ENCODE results near the gene MXD1. TPM values are rescaled to one million over a fixed set of nuclear protein-coding genes. Genes with fewer than 3 reads are reported as not detected.
"Not testable (repeated sequence)": the region's sequence is repeated elsewhere in the genome, so short reads cannot be mapped to it uniquely, and the experiment has no call there.

MXD1 gene
- polyA plus RNA-seq, 2 of the 4 experiments (the other 2 are of a cell fraction) = 2.0 to 8.3 TPM

GRCh38 chr2:69950241-69950640 is 35.3 kb downstream of the MXD1 start:
- TF ChIP-seq EHMT2 (IDR thresholded peaks at IDR 0.05; ENCODE audit: low read depth) = no peak
- TF ChIP-seq ESRRA (IDR thresholded peaks at IDR 0.05; ENCODE audit: borderline replicate concordance, low read length) = no peak
- TF ChIP-seq TP53 (CRISPR knock-in tag; IDR thresholded peaks at IDR 0.05) = no peak
- no peak for TF ChIP-seq MAFK (IDR thresholded peaks at IDR 0.05; ENCODE audit: partially characterized antibody)
- TF ChIP-seq ELK1 (IDR thresholded peaks at IDR 0.05; ENCODE audit: low read depth, low read length) = no peak
- TF ChIP-seq KDM1A (IDR thresholded peaks at IDR 0.05; ENCODE audit: low read depth) = no peak
- no peak for TF ChIP-seq CBX2 (IDR thresholded peaks at IDR 0.05; ENCODE audit: borderline replicate concordance, low read depth)
- no peak for TF ChIP-seq CHD4 (IDR thresholded peaks at IDR 0.05; ENCODE audit: borderline replicate concordance)
- no peak for TF ChIP-seq NR3C1 (IDR thresholded peaks at IDR 0.05)
- no peak for TF ChIP-seq ZFP36 (IDR thresholded peaks at IDR 0.05; ENCODE audit: borderline replicate concordance, partially characterized antibody)
- TF ChIP-seq ZC3H11A (IDR thresholded peaks at IDR 0.05) = no peak
- no peak for TF ChIP-seq HOXA7 (CRISPR knock-in tag; IDR thresholded peaks at IDR 0.05)
- no peak for TF ChIP-seq E2F6 (IDR thresholded peaks at IDR 0.05; ENCODE audit: borderline replicate concordance, low read depth)
- TF ChIP-seq MAX (IDR thresholded peaks at IDR 0.05) = no peak
- no peak for TF ChIP-seq SREBF2 (IDR thresholded peaks at IDR 0.05)
- TF ChIP-seq FOSL2 (IDR thresholded peaks at IDR 0.05) = no peak
- no peak for TF ChIP-seq FOSL2 (CRISPR knock-in tag; IDR thresholded peaks at IDR 0.05)
- TF ChIP-seq PBX3 (IDR thresholded peaks at IDR 0.05) = no peak
- ATAC-seq = no peak
- Histone ChIP-seq H3K9me3 (no peaks in the 10 kb centered on the region), H3K4me2 (no peak overlapping the region), H3K27ac (no peak overlapping the region), H3K4me1 (peaks cover 19% of the 10 kb centered on the region), H3K4me3 (no peak overlapping the region)
- FAIRE-seq = no peak
- ChIA-PET CTCF (no interaction called here), POLR2A (no interaction called here)
- DNase-seq (ENCODE audit: low read depth in 1 of 2, low spot score in 1 of 2) = no peak
- WGBS (ENCODE audit: missing lambda C conversion rate) = 61% methylated on average over 5 of the region's 5 CpGs

- POLR2A ChIA-PET, FAIRE-seq: not testable (repeated sequence)
Measured at GRCh38 chr2:69950671-69951070, 35.8 kb downstream of the MXD1 start.

GRCh38 chr2:69952336-69953115 is 37.6 kb downstream of the MXD1 start:
- FAIRE-seq (no peak), DNase-seq (ENCODE audit: low read depth in 1 of 2, low spot score in 1 of 2) (no peak), ATAC-seq (no peak)
- no peaks in the 10 kb centered on the region for H3K9me3 ChIP-seq
- no peak overlapping the region for H3K4me3 ChIP-seq
- ChIA-PET POLR2A (no interaction called here), CTCF (interaction anchor here (1.0 to 1.8 kb wide), 2 partner anchors 9 to 12 kb away, joined by 3 to 4 read pairs; partner anchors contain the start of gene ASPRV1)
- peaks cover under 1% of the 10 kb centered on the region; the same call in 2 of the 3 replicates for H3K4me1 ChIP-seq
- no peak overlapping the region for H3K4me2 ChIP-seq
- WGBS (ENCODE audit: missing lambda C conversion rate) = 80% methylated on average over 6 of the region's 6 CpGs
- H3K27ac ChIP-seq = 0 out of 6 replicates have a peak overlapping the region, but pooled peaks of 1 of the 2 experiments have one; percentile 16
- TF ChIP-seq NPAS2 (CRISPR knock-in tag; IDR thresholded peaks at IDR 0.05; ENCODE audit: borderline replicate concordance) = no peak
- no peak for TF ChIP-seq REST (IDR thresholded peaks at IDR 0.05)
- no peak for TF ChIP-seq HDAC2 (IDR thresholded peaks at IDR 0.05)
- no peak for TF ChIP-seq TFCP2L1 (CRISPR knock-in tag; IDR thresholded peaks at IDR 0.05)
- no peak for TF ChIP-seq BHLHE40 (IDR thresholded peaks at IDR 0.05; ENCODE audit: low read depth, low read length)
- no peak for TF ChIP-seq NR3C1 (IDR thresholded peaks at IDR 0.05)
- no peak for TF ChIP-seq HMGXB4 (CRISPR knock-in tag; IDR thresholded peaks at IDR 0.05; ENCODE audit: borderline replicate concordance)
- no peak for TF ChIP-seq MAZ (IDR thresholded peaks at IDR 0.05; ENCODE audit: borderline replicate concordance, low read depth, low read length)

More at GRCh38 chr2:69950671-69951070, 35.8 kb downstream of the MXD1 start:
- not testable (repeated sequence) for H3K27ac ChIP-seq; H3K4me2 ChIP-seq; DNase-seq (ENCODE audit: low read depth in 1 of 2, low spot score in 1 of 2); H3K9me3 ChIP-seq; H3K4me3 ChIP-seq; ATAC-seq
- peak; percentile 86 for TF ChIP-seq ZC3H11A (IDR thresholded peaks at IDR 0.05)
- 82% methylated on average over 3 of the region's 3 CpGs for WGBS (ENCODE audit: missing lambda C conversion rate)
- CTCF ChIA-PET = interaction anchor here (0.9 to 1.8 kb wide), 2 partner anchors 14 to 27 kb away, joined by 4 read pairs; no protein-coding TSS in a partner anchor
- peaks cover 19% of the 10 kb centered on the region for H3K4me1 ChIP-seq
